ENCODE data around the gene NXF1. TPM values are rescaled to one million over a fixed set of nuclear protein-coding genes. Genes with fewer than 3 reads are reported as not detected.

Gene NXF1
- total and polyA plus RNA-seq, 2 of the 13 experiments (the other 11 are each of a cell fraction or from before 2014, with no cell fraction given): 30.4 to 30.9 TPM

GRCh38 chr11:62832336-62833234 lies 27.3 kb upstream of the NXF1 start, which contains the start of gene TEX54 (continued):
- TF ChIP-seq CTCF (CRISPR knock-in tag; IDR thresholded peaks at IDR 0.05): no peak
- no peak for TF ChIP-seq HNF1B (CRISPR knock-in tag; IDR thresholded peaks at IDR 0.05)
- peak; percentile 97; the same call in 1 of the 2 replicates for TF ChIP-seq ZFP91 (CRISPR knock-in tag; IDR thresholded peaks at IDR 0.05; ENCODE audit: borderline replicate concordance)
- no peak for TF ChIP-seq ETV6 (CRISPR knock-in tag; conservative IDR thresholded peaks at IDR 0.05)
- TF ChIP-seq GTF2F1 (IDR thresholded peaks at IDR 0.05; ENCODE audit: low read length): no peak
- TF ChIP-seq HDAC1 (CRISPR knock-in tag; IDR thresholded peaks at IDR 0.05): peak; percentile 32; the same call in 1 of the 2 replicates
- no peak for TF ChIP-seq MTA1 (CRISPR knock-in tag; IDR thresholded peaks at IDR 0.05; ENCODE audit: borderline replicate concordance)
- no peak for TF ChIP-seq CC2D1A (CRISPR knock-in tag; IDR thresholded peaks at IDR 0.05)
- 0 out of 2 replicates have a peak, but pooled peaks have one; percentile 66 for TF ChIP-seq PAF1 (CRISPR knock-in tag; IDR thresholded peaks at IDR 0.05)
- TF ChIP-seq ZNF230 (CRISPR knock-in tag; IDR thresholded peaks at IDR 0.05): no peak
